ENCODE data around the gene CFAP161. TPM values are rescaled to one million over a fixed set of nuclear protein-coding genes. Genes with fewer than 3 reads are reported as not detected.

Gene CFAP161
- total RNA-seq, 1 donor from 2014 or later = 7.4 TPM

- intact Hi-C loops (cut with DNase I) = no loop called here
- no peaks in the 10 kb centered on the region for H3K9me3 ChIP-seq
- H3K4me1 ChIP-seq = peaks cover 4% of the 10 kb centered on the region
- TF ChIP-seq CTCF (IDR thresholded peaks at IDR 0.05) = no peak
- H3K4me3 ChIP-seq = no peak overlapping the region
- no peaks in the 10 kb centered on the region for H3K27me3 ChIP-seq (ENCODE audit: low read depth)
- H3K27ac ChIP-seq = no peak overlapping the region
- DNase-seq (no peak), ATAC-seq (no peak)
- no peaks in the 10 kb centered on the region for H3K36me3 ChIP-seq
Measured at GRCh38 chr15:81197255-81197630, 63.2 kb downstream of the CFAP161 start.

DNA sequence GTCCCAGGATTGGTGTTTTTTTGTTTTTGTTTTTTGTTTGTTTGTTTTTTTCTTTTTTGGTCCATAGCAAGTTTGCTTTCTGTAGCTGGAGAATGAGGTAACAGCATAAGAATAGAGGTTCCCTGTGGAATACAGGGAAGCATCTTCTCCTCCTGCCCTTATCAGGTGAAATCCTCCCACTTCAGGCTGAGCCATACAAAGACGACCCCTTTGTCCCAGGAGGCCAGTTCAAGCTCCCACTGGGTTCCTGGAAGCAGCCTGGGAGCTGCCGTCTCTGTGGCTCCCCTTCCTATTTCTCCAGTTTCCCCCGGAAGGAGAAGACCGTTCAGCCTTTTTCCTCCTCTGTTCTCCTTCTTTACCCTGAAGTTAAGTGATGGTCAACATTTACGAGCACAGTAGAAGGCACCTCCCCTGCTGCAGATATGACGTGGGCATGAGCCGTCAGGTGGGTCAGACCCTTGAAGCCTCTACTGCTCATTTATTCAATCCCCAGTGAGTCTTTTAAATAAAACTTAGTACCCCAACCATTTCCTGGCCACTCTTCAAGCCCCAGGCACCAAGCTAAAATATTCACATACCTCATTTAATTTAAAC lies 63.7 kb downstream of the CFAP161 start:
- Histone ChIP-seq H3K36me3 (no peaks in the 10 kb centered on the region), H3K27ac (no peak overlapping the region), H3K9me3 (no peaks in the 10 kb centered on the region), H3K4me3 (no peak overlapping the region), H3K27me3 (ENCODE audit: low read depth) (no peaks in the 10 kb centered on the region), H3K4me1 (peaks cover 4% of the 10 kb centered on the region)
- intact Hi-C loops (cut with DNase I) = no loop called here
- DNase-seq (no peak), ATAC-seq (no peak)
- TF ChIP-seq CTCF (IDR thresholded peaks at IDR 0.05) = no peak

Other genes with a start within 250 kb of the CFAP161 start
- gene MESD, start 144.5 kb upstream of the CFAP161 start, total RNA-seq = 24.2 TPM
- 24.7 TPM for gene TLNRD1, start 133.3 kb upstream of the CFAP161 start, total RNA-seq
- gene IL16, start 62.6 kb downstream of the CFAP161 start, total RNA-seq = 34.6 TPM
- gene STARD5, start 189.9 kb downstream of the CFAP161 start, total RNA-seq = 5.2 TPM
- not detected for gene TMC3, start 239.9 kb downstream of the CFAP161 start, total RNA-seq